ENCODE measurements around the gene FAM43B.

Gene FAM43B

GRCh38 chr1:20594746-20595145, 42.4 kb downstream of the FAM43B start:
- DNase-seq = no peak

DNA sequence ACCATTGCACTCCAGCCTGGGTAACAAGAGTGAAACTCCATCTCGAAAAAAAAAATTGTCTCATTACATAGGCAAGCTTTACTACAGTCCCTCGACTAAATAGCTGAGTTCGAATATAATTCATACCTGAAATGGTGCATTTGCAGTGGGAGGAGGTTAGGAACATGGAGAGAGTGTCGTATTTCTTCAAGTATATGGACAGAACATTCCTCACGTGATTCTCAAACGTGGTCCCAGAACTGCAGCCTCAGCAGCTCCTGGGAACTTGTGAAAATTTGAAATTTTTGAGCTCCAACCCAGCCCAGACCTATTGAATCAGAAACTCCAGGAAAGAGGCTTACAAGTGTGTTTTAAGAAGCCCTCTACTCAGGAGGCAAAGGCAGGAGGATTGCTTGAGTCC, 43.7 kb downstream of the FAM43B start:
- no peak for DNase-seq

GRCh38 chr1:20597650-20598049, 45.3 kb downstream of the FAM43B start:
- DNase-seq = no peak

DNA sequence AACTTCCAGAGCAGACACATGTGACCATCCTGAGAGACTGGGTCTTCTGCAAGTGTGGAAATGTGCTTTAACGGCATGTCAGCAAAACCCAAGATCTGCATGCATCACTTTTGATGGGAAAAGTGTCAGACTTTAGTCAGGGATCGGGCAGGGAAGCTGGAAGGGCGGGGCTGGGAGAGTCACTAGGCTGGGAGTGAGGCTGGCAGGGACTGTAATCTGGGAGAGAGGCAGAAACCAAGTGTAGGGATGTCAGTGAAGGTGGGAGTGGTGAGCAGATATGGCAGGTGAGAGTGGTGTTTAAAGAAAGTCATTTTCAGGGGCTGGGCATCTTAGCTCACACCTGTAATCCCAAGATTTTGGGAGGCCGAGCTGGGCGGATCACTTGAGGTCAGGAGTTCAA, 47.8 kb downstream of the FAM43B start:
- DNase-seq = no peak

GRCh38 chr1:20601129-20601825, 48.9 kb downstream of the FAM43B start:
- DNase-seq = no peak

- no peak for DNase-seq
These were observed 50.6 kb downstream of the FAM43B start for GRCh38 chr1:20602851-20603450.

DNA sequence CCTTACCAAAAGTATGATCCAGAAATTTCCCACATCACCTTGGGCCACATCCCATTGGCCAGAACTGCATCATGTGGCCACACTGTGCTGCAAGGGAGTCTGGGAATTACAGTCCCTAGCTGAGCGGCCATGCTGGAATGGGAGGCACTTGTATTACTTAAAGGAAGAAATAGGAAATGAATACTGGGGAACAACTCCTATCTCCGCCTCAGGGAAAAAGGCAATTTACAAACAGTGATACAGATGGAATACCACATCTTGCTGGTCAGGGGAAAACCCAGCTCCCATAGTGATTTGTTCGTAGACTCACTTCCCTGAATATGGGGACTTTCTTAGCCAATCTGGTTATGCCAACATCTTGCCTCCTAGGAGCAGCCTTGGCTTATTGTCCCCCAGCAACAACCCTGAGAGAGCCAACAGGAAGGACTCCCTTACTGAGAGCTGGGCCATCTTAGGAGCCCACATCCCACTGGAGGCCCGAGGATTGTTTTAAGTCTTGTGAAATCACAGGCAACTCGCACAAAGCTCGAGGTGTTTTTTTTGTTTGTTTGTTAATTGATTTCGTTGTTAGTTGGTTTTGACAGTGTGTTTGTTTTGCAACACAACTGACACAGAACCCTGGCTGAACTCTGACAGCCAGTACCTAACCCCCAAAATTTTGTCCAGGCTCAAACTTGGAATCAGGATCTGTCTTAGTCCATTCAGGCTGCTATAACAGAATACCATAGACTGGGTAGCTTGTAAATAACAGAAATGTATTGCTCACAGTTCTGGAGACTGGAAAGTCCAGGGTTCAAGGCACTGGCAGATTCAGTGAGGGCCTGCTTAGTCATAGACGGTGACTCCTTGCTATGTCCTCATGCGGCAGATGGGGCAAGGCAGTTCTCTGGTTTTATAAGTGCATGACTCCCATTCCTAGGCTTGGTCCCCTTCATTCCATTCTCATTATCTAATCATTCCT, 51.4 kb downstream of the FAM43B start:
- DNase-seq = no peak

All from stimulated activated CD4-positive, alpha-beta T cell treated with anti-CD3 and anti-CD28 coated beads, Interleukin-4, amount 100 ng/mL, for 1 hour (primary cell).